Mesenchymal stem cell (in vitro differentiated cells and primary cell): ENCODE results near the gene SETD5.

Experiments used
- DNase-seq: peaks from one replicate; pipeline ENCODE4 v3.0.0-alpha.2; 2013
- H2AFZ ChIP-seq: one replicate; pipeline ENCODE4 v1.6.1; 2013; ENCODE audit warnings: low read depth, mild to moderate bottlenecking, control low read depth, inconsistent platforms, low read length, moderate library complexity
- H2AK5ac ChIP-seq: 2 replicates; pipeline ENCODE4 v1.6.1; 2013; ENCODE audit warnings: low read length, moderate library complexity, mild to moderate bottlenecking, inconsistent platforms; ENCODE audit not compliant: severe bottlenecking
- H2BK120ac ChIP-seq: one replicate; pipeline ENCODE4 v1.6.1; 2013; ENCODE audit warnings: low read depth, mild to moderate bottlenecking, inconsistent platforms, low read length, moderate library complexity
- H2BK12ac ChIP-seq, 2 experiments: one replicate each; pipeline ENCODE4 v1.6.1; 2013; ENCODE audit warnings: inconsistent platforms in 2 of 2, low read length in 2 of 2, mild to moderate bottlenecking in 2 of 2, moderate library complexity in 2 of 2, control low read depth in 1 of 2
- H2BK15ac ChIP-seq: one replicate; pipeline ENCODE4 v1.6.1; 2013; ENCODE audit warnings: mild to moderate bottlenecking, low read depth, inconsistent platforms; ENCODE audit not compliant: poor library complexity, severe bottlenecking
- H2BK5ac ChIP-seq: 2 replicates; pipeline ENCODE4 v1.6.1; 2013; ENCODE audit warnings: low read depth, mild to moderate bottlenecking, low read length, control low read depth, inconsistent platforms; ENCODE audit not compliant: poor library complexity, severe bottlenecking
- H3K14ac ChIP-seq, 2 experiments: one replicate each; pipeline ENCODE4 v1.6.1; 2013; ENCODE audit warnings: inconsistent platforms in 2 of 2, low read length in 2 of 2, control low read depth in 1 of 2, mild to moderate bottlenecking in 1 of 2, moderate library complexity in 1 of 2
- H3K18ac ChIP-seq, 2 experiments: one replicate each; pipeline ENCODE4 v1.6.1; 2013; ENCODE audit warnings: inconsistent platforms in 2 of 2, low read length in 2 of 2, control low read depth in 1 of 2, low read depth in 1 of 2, mild to moderate bottlenecking in 1 of 2
- H3K23ac ChIP-seq, 2 experiments: one replicate each; pipeline ENCODE4 v1.6.1; 2013; ENCODE audit warnings: inconsistent platforms in 2 of 2, low read length in 2 of 2, mild to moderate bottlenecking in 2 of 2, moderate library complexity in 2 of 2, control low read depth in 1 of 2
- H3K27ac ChIP-seq: 2 replicates; pipeline ENCODE4 v1.5.1; 2013; ENCODE audit warnings: mild to moderate bottlenecking, moderate library complexity, low read length, control low read depth, inconsistent platforms; ENCODE audit not compliant: poor library complexity, severe bottlenecking
- H3K27me3 ChIP-seq, 2 experiments: 2 replicates each; pipeline versions ENCODE4 v1.6.1 to v1.7.0; 2013; ENCODE audit warnings: low read length in 2 of 2, mild to moderate bottlenecking in 2 of 2, moderate library complexity in 2 of 2, control low read depth in 1 of 2, inconsistent platforms in 1 of 2; ENCODE audit not compliant: control insufficient read depth in 1 of 2, insufficient read depth in 1 of 2
- H3K36me3 ChIP-seq, 2 experiments: 2 replicates each; pipeline versions ENCODE4 v1.6.1 to v1.7.0; 2013; ENCODE audit warnings: low read length in 2 of 2, control low read depth in 1 of 2, inconsistent platforms in 1 of 2, low read depth in 1 of 2, mild to moderate bottlenecking in 1 of 2; ENCODE audit not compliant: insufficient read depth in 2 of 2, control insufficient read depth in 1 of 2
- H3K4ac ChIP-seq, 2 experiments: one replicate each; pipeline ENCODE4 v1.6.1; 2013; ENCODE audit warnings: inconsistent platforms in 2 of 2, low read length in 2 of 2, mild to moderate bottlenecking in 2 of 2, moderate library complexity in 2 of 2, control low read depth in 1 of 2, low read depth in 1 of 2
- H3K4me1 ChIP-seq: 2 replicates; pipeline ENCODE4 v1.6.1; 2013; ENCODE audit warnings: low read depth, low read length, control low read depth; ENCODE audit not compliant: control insufficient read depth, insufficient read depth
- H3K4me2 ChIP-seq: 2 replicates; pipeline ENCODE4 v1.6.1; 2013; ENCODE audit warnings: low read length, mild to moderate bottlenecking, inconsistent platforms; ENCODE audit not compliant: poor library complexity, severe bottlenecking
- H3K4me3 ChIP-seq, 2 experiments: 2 replicates each; pipeline versions ENCODE4 v1.5.1 to v1.7.0; 2013; ENCODE audit warnings: low read length in 2 of 2, mild to moderate bottlenecking in 2 of 2, control low read depth in 1 of 2, low read depth in 1 of 2; ENCODE audit not compliant: insufficient read depth in 1 of 2
- H3K79me1 ChIP-seq: replicated peaks from 2 replicates; pipeline ENCODE4 v1.6.1; 2013; ENCODE audit warnings: mild to moderate bottlenecking, control low read depth, low read length, inconsistent platforms; ENCODE audit not compliant: poor library complexity, severe bottlenecking
- H3K9ac ChIP-seq: 2 replicates; pipeline ENCODE4 v1.7.0; 2013; ENCODE audit warnings: mild to moderate bottlenecking, low read length, moderate library complexity
- H3K9me3 ChIP-seq: 2 replicates; pipeline ENCODE4 v1.7.0; 2013; ENCODE audit warnings: mild to moderate bottlenecking, low read length; ENCODE audit not compliant: control insufficient read depth
- H4K8ac ChIP-seq: one replicate; pipeline ENCODE4 v1.6.1; 2013; ENCODE audit warnings: inconsistent platforms, mild to moderate bottlenecking, low read length, moderate library complexity
- H4K91ac ChIP-seq: one replicate; pipeline ENCODE4 v1.6.1; 2013; ENCODE audit warnings: mild to moderate bottlenecking, low read length, inconsistent platforms
- WGBS: methylation state at CpG from one replicate; pipeline ENCODE4 v1.1.7; 2013; ENCODE audit warnings: mixed read lengths; 5-methylcytosine and 5-hydroxymethylcytosine counted together

The SETD5 gene

GRCh38 chr3:9411302-9411701 is 13.9 kb downstream of the SETD5 start:
- no CpG with 5 or more reads among the region's 1 CpG for WGBS
- Histone ChIP-seq H3K14ac (no peak overlapping the region), H2BK12ac (no peak overlapping the region)

GRCh38 chr3:9412293-9412692 is 14.9 kb downstream of the SETD5 start:
- Histone ChIP-seq H3K14ac (no peak overlapping the region), H2BK120ac (no peak overlapping the region), H3K27me3 (no peaks in the 10 kb centered on the region), H3K79me1 (no peaks in the 10 kb centered on the region), H3K27ac (no peak overlapping the region), H3K4me1 (peaks cover 3% of the 10 kb centered on the region), H2BK12ac (no peak overlapping the region), H2BK15ac (no peak overlapping the region), H4K8ac (no peak overlapping the region), H3K23ac (no peak overlapping the region), H2BK5ac (no peak overlapping the region), H3K4ac (no peak overlapping the region), H3K36me3 (peaks cover 4 to 11% of the 10 kb centered on the region in 2 experiments), H3K4me2 (no peak overlapping the region), H4K91ac (no peak overlapping the region), H3K18ac (no peak overlapping the region), H3K4me3 (no peak overlapping the region), H2AFZ (no peak overlapping the region), H2AK5ac (no peak overlapping the region), H3K9ac (no peak overlapping the region), H3K9me3 (no peaks in the 10 kb centered on the region)
- no peak for DNase-seq
- 100% methylated on average over 1 of the region's 1 CpG for WGBS

More at GRCh38 chr3:9411302-9411701, 13.9 kb downstream of the SETD5 start:
- peaks cover 6% of the 10 kb centered on the region for H3K4me1 ChIP-seq
- no peak overlapping the region for H3K4ac ChIP-seq
- no peak overlapping the region for H3K18ac ChIP-seq
- H3K9ac ChIP-seq = no peak overlapping the region
- H4K91ac ChIP-seq = no peak overlapping the region
- no peak overlapping the region for H3K23ac ChIP-seq
- H3K79me1 ChIP-seq = no peaks in the 10 kb centered on the region
- peaks cover 4 to 11% of the 10 kb centered on the region in 2 experiments for H3K36me3 ChIP-seq
- H2BK5ac ChIP-seq = no peak overlapping the region
- H2BK15ac ChIP-seq = no peak overlapping the region
- H2AK5ac ChIP-seq = no peak overlapping the region
- H3K4me2 ChIP-seq = no peak overlapping the region
- H3K4me3 ChIP-seq = no peak overlapping the region
- no peak overlapping the region for H2AFZ ChIP-seq
- H3K27me3 ChIP-seq = no peaks in the 10 kb centered on the region
- H2BK120ac ChIP-seq = no peak overlapping the region
- H3K27ac ChIP-seq = no peak overlapping the region
- no peaks in the 10 kb centered on the region for H3K9me3 ChIP-seq
- H4K8ac ChIP-seq = no peak overlapping the region
- DNase-seq = no peak

GRCh38 chr3:9414826-9415225 is 17.4 kb downstream of the SETD5 start:
- Histone ChIP-seq H3K27ac (no peak overlapping the region), H4K91ac (no peak overlapping the region), H3K27me3 (no peaks in the 10 kb centered on the region), H3K23ac (no peak overlapping the region), H2BK120ac (no peak overlapping the region), H2AFZ (no peak overlapping the region), H3K79me1 (no peaks in the 10 kb centered on the region), H3K9me3 (no peaks in the 10 kb centered on the region), H3K18ac (no peak overlapping the region), H3K4ac (no peak overlapping the region), H3K9ac (no peak overlapping the region), H2BK12ac (no peak overlapping the region), H3K4me2 (no peak overlapping the region), H3K14ac (no peak overlapping the region), H3K4me3 (no peak overlapping the region), H2AK5ac (no peak overlapping the region), H2BK15ac (no peak overlapping the region), H2BK5ac (no peak overlapping the region), H4K8ac (no peak overlapping the region), H3K4me1 (peaks cover 3% of the 10 kb centered on the region), H3K36me3 (peaks cover 4 to 7% of the 10 kb centered on the region in 2 experiments)
- DNase-seq = no peak

- no peak overlapping the region for H2BK5ac ChIP-seq
- H3K27me3 ChIP-seq = no peaks in the 10 kb centered on the region
- no peak overlapping the region for H3K14ac ChIP-seq
- H3K79me1 ChIP-seq = no peaks in the 10 kb centered on the region
- H3K4me1 ChIP-seq = peaks cover 3% of the 10 kb centered on the region
- no peak for DNase-seq
- no peak overlapping the region for H2BK12ac ChIP-seq
- peaks cover 0 to 7% of the 10 kb centered on the region in 2 experiments for H3K36me3 ChIP-seq
- no peak overlapping the region for H3K4me2 ChIP-seq
- no peak overlapping the region for H2AFZ ChIP-seq
- no peak overlapping the region for H3K4ac ChIP-seq
- peak overlapping the region; percentile 44 for H3K9ac ChIP-seq
- no peaks in the 10 kb centered on the region for H3K9me3 ChIP-seq
- H2AK5ac ChIP-seq = no peak overlapping the region
- H4K8ac ChIP-seq = no peak overlapping the region
- H3K18ac ChIP-seq = no peak overlapping the region
- no peak overlapping the region for H2BK120ac ChIP-seq
- no peak overlapping the region for H4K91ac ChIP-seq
- 92% methylated on average over 4 of the region's 6 CpGs for WGBS
- H2BK15ac ChIP-seq = no peak overlapping the region
- H3K27ac ChIP-seq = no peak overlapping the region
- H3K4me3 ChIP-seq = peak overlapping the region in 1 of 2 experiments; percentile 42
- H3K23ac ChIP-seq = no peak overlapping the region
Measured at GRCh38 chr3:9415485-9416138, 18.2 kb downstream of the SETD5 start.
